Measurements from ENCODE around the gene CPXM2.

DNA sequence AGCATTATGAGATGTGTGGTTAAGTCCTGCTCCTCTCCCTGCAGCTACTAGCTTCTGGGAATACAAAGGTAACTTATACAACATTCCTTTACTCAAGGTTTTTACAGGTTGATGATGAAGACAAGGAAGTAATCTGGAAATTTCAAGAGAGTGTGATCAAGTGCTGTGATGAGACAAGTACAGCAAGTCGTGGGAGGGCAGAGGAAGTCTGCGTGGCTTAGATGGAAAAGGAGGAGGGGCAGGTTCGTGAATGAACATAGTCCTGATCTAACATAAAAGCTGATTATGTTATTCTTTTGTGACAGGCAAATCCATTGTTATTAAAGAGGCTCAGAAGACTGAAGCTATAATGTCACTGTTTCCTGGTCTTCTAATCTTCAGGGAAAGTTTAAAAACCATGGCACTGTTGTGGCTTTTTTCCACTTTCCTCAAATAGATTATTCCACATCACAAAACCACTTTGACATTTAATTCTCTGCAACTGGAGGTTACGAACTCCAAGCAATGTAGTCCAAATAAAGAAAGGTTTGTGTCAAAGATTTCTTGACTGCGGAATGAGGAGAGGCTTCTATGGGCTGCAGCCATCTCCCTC, 84.1 kb downstream of the CPXM2 start:
- TF ChIP-seq EZH2 (IDR thresholded peaks at IDR 0.05; ENCODE audit: insufficient read depth, poor library complexity, severe bottlenecking) = no peak
- TF ChIP-seq EZH2phosphoT487 (IDR thresholded peaks at IDR 0.05; ENCODE audit: insufficient read depth, low read depth) = no peak
